ENCODE results near the gene CORO1C. TPM values are rescaled to one million over a fixed set of nuclear protein-coding genes. Genes with fewer than 3 reads are reported as not detected.
A peak's percentile ranks its signal among the peaks of the same experiment; 100 is the strongest.

The CORO1C gene
- total and polyA plus RNA-seq, 9 of the 15 experiments (the other 6 are each of a cell fraction or from before 2014, with no cell fraction given): 55.2 to 280 (median 150) TPM

DNA sequence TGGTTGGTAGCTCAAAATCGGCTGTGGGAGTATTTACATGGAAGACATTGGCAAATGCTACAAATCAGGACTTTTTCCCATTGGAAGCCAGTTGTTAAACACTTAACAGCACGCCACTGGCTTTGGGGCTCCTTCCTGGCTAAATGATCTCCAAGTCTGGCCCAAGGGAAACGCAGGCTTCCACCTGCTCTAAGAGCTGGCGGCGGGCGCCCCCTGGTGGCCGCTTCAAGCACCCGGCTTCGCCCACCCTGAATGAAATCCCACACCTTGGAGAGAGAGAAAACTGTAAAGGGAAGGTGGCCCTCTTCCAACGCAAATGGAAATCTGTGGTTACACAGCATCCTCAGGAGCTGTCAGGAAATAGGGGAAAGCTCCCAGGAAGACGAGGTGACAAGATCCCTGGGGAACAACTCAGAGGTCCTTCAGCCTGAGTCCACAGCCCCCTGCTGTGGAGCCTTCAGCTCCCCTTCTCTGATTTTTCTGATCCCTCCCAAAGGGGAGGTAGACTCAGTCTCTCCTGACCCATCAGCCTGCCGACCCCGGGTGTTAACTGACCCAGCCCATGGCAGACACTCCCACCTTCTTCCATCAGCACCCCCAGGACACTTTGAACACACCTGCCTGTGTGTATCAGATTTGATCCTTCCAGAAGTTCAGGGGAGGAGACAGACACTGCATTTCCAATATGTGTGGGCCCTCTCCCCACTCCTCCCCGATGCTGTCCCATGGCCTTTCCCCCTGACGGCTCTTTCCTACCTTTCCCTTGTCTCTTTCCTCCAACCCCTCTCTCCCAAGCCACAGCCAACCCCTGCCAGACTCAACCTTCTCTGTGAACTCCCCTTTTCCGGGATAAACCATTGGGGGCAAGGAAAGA, 113.0 kb downstream of the CORO1C start (continued):
- TF ChIP-seq CBX2 (IDR thresholded peaks at IDR 0.05; ENCODE audit: insufficient read depth, low read length, poor library complexity, severe bottlenecking): no peak
- TF ChIP-seq CEBPB (tag; IDR thresholded peaks at IDR 0.05): no peak
- no peak for TF ChIP-seq RBM14 (IDR thresholded peaks at IDR 0.05; ENCODE audit: borderline replicate concordance, insufficient read depth, low read depth, low read length)
- TF ChIP-seq ZNF175 (CRISPR knock-in tag; IDR thresholded peaks at IDR 0.05; ENCODE audit: low read depth): no peak
- TF ChIP-seq MYC (IDR thresholded peaks at IDR 0.05; ENCODE audit: low read depth, low read length): peak; percentile 56
- TF ChIP-seq MYC (CRISPR knock-in tag; IDR thresholded peaks at IDR 0.05; ENCODE audit: borderline replicate concordance, low read depth): no peak
- no peak for TF ChIP-seq FOXK2 (conservative IDR thresholded peaks at IDR 0.05 in 1 of 2, IDR thresholded peaks at IDR 0.05 in 1 of 2; ENCODE audit: low read depth in 2 of 2)
- TF ChIP-seq FOSL1 (tag; conservative IDR thresholded peaks at IDR 0.05): no peak
- TF ChIP-seq RFX1 (IDR thresholded peaks at IDR 0.05): no peak
- TF ChIP-seq SP1 (CRISPR knock-in tag; IDR thresholded peaks at IDR 0.05): no peak
- TF ChIP-seq ZNF24 (IDR thresholded peaks at IDR 0.05): no peak
- TF ChIP-seq ETV5 (CRISPR knock-in tag; IDR thresholded peaks at IDR 0.05; ENCODE audit: low read depth): peak; percentile 37; the same call in 1 of the 2 replicates
- TF ChIP-seq CC2D1A (IDR thresholded peaks at IDR 0.05): peak; percentile 54; the same call in 1 of the 2 replicates
- TF ChIP-seq ETS2 (tag; IDR thresholded peaks at IDR 0.05; ENCODE audit: borderline replicate concordance, poor library complexity, severe bottlenecking): no peak
- no peak for TF ChIP-seq NFXL1 (CRISPR knock-in tag; IDR thresholded peaks at IDR 0.05)
- no peak for TF ChIP-seq TRIM24 (IDR thresholded peaks at IDR 0.05)
- TF ChIP-seq, protein P1, sequence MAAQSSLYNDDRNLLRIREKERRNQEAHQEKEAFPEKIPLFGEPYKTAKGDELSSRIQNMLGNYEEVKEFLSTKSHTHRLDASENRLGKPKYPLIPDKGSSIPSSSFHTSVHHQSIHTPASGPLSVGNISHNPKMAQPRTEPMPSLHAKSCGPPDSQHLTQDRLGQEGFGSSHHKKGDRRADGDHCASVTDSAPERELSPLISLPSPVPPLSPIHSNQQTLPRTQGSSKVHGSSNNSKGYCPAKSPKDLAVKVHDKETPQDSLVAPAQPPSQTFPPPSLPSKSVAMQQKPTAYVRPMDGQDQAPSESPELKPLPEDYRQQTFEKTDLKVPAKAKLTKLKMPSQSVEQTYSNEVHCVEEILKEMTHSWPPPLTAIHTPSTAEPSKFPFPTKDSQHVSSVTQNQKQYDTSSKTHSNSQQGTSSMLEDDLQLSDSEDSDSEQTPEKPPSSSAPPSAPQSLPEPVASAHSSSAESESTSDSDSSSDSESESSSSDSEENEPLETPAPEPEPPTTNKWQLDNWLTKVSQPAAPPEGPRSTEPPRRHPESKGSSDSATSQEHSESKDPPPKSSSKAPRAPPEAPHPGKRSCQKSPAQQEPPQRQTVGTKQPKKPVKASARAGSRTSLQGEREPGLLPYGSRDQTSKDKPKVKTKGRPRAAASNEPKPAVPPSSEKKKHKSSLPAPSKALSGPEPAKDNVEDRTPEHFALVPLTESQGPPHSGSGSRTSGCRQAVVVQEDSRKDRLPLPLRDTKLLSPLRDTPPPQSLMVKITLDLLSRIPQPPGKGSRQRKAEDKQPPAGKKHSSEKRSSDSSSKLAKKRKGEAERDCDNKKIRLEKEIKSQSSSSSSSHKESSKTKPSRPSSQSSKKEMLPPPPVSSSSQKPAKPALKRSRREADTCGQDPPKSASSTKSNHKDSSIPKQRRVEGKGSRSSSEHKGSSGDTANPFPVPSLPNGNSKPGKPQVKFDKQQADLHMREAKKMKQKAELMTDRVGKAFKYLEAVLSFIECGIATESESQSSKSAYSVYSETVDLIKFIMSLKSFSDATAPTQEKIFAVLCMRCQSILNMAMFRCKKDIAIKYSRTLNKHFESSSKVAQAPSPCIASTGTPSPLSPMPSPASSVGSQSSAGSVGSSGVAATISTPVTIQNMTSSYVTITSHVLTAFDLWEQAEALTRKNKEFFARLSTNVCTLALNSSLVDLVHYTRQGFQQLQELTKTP (IDR thresholded peaks at IDR 0.05; ENCODE audit: low read depth in 1 of 2, partially characterized antibody in 2 of 2): no peak
- TF ChIP-seq, protein P2, sequence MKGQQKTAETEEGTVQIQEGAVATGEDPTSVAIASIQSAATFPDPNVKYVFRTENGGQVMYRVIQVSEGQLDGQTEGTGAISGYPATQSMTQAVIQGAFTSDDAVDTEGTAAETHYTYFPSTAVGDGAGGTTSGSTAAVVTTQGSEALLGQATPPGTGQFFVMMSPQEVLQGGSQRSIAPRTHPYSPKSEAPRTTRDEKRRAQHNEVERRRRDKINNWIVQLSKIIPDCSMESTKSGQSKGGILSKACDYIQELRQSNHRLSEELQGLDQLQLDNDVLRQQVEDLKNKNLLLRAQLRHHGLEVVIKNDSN (CRISPR knock-in tag; IDR thresholded peaks at IDR 0.05): no peak
- TF ChIP-seq, protein P3, sequence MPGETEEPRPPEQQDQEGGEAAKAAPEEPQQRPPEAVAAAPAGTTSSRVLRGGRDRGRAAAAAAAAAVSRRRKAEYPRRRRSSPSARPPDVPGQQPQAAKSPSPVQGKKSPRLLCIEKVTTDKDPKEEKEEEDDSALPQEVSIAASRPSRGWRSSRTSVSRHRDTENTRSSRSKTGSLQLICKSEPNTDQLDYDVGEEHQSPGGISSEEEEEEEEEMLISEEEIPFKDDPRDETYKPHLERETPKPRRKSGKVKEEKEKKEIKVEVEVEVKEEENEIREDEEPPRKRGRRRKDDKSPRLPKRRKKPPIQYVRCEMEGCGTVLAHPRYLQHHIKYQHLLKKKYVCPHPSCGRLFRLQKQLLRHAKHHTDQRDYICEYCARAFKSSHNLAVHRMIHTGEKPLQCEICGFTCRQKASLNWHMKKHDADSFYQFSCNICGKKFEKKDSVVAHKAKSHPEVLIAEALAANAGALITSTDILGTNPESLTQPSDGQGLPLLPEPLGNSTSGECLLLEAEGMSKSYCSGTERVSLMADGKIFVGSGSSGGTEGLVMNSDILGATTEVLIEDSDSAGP (CRISPR knock-in tag; IDR thresholded peaks at IDR 0.05): no peak
